Colon (tissue), 2 donors: ENCODE data around the gene P2RX7.

Experiments used
- FAIRE-seq: peaks from 2 replicates; lab custom pipeline; 2012; peaks lifted over from hg19 to GRCh38; lab: Jason Lieb, UNC
- donor health status: control.
- donor health status: control.

Gene P2RX7

DNA sequence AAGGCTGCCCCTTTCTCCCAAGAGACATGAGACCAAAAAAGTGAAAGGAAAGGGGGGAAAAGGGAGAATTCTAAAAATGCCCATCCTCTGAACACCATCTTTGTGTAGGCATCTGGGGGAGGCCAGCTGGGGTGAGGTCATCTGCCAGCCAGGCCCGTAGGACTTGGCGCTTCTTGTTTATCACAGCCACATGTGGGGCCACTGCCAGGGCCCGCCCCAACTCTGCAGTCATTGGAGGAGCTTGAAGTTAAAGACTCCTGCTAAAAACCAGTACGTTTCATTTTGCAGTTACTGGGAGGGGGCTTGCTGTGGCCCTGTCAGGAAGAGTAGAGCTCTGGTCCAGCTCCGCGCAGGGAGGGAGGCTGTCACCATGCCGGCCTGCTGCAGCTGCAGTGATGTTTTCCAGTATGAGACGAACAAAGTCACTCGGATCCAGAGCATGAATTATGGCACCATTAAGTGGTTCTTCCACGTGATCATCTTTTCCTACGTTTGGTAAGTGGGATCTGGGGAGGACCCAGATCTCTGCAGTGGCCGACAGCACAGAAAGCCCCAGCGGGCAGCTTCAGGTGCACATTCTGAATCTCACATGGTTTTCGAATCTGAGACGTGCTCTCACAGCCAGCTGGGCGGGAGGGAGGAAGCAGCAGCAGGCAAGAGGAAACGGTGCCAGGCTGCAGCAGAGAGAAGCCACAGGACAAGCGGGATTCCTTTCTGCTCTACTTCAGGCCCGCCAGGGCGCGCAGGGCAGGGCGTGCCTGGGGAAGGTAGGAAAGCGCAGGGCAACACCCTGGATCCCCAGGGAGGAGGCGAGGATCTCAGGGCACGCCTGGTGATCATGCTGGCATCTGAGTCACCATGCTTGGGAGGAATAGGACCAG is at the start of gene P2RX7:
Gene P2RX7 (plus strand): TSS at position 276 of the 881 bp plus-strand sequence. CDS start 95 bp downstream, at position 371.
- no peak for FAIRE-seq

GRCh38 chr12:121084229-121084628 is 48.4 kb upstream of the P2RX7 start:
- FAIRE-seq: no peak

GRCh38 chr12:121085069-121085468 is 47.6 kb upstream of the P2RX7 start:
- no peak for FAIRE-seq

- no peak for FAIRE-seq
Observed at GRCh38 chr12:121085506-121086353, 46.9 kb upstream of the P2RX7 start.

- FAIRE-seq: no peak
Observed at GRCh38 chr12:121086781-121087295, 45.8 kb upstream of the P2RX7 start.

DNA sequence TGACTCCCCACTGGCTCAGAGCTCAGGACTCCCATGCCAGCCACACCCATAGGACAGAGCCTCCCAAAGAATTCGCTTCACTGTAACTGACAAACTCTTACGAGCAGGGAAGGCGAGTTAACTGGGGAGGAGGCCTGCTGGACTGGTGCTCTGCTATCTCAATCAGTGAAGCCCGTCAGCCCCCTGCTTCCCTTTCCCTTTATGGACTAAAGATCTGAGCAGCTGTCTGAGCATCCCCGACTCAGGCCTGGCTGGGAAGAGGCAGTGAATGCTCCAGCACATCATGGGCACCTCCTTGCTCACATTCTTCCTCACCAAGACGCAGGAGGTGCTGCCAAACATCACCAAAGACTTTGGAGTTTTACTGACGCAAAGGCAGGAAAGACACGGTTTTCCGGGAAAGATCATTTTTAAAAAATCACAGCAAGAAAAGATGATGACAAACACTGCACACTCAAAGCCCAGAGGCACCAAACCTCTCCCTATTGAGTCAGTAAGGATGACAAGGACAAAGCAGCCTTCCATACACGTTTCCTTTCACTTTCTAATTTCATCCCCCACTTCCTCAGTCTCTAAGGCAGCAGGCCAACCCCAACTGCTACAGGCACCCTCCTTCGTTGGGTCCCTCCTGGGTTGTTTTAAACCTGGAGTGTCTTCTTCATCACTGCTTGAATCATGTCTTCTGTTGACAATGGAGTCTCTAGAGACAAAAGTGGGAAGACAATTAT is 45.0 kb upstream of the P2RX7 start:
- FAIRE-seq: no peak

- no peak for FAIRE-seq
Observed at GRCh38 chr12:121088195-121088585, 44.5 kb upstream of the P2RX7 start.

DNA sequence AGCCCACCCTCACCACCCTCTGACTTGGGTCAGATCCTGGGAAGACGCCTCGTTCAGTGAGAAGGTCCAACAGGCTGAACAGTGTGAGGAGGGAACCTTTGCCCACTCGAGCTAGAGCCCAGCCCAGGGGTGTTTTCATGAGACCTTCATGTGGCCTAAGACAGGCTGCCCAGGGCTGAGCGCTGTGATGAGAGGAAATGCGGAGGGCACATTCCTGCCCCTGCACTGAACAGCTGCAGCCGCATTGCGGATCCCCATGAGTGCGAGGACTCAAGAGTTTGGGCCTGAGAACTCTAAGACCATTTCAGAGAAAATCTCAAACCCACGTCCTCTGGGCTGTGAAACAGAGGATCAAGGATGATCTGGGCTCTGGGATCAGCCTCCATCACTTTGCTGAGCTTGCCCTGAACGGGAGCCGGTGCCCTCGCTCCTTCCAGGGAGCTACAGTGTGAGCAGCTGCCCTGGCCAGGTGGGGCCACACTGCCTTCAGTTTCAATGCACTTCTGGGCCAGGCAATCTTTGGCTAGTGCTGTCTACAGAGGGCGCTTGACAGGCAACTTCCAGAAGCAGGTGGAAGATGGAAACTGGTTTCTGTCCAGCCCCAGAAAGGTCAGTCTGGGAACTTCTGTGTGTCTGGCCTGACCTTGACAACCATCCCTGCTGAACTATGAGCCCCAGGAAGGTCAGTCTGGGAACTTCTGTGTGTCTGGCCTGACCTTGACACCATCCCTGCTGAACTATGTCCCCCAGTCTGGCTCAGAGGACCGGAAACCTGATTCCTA is 43.5 kb upstream of the P2RX7 start:
- FAIRE-seq: no peak

GRCh38 chr12:121089813-121090430 is 42.8 kb upstream of the P2RX7 start:
- FAIRE-seq: no peak

- no peak for FAIRE-seq
Observed at GRCh38 chr12:121090586-121091514, 41.8 kb upstream of the P2RX7 start.

GRCh38 chr12:121092034-121092433 is 40.6 kb upstream of the P2RX7 start:
- FAIRE-seq: no peak

- FAIRE-seq: no peak
Observed at GRCh38 chr12:121093487-121093891, 39.2 kb upstream of the P2RX7 start.

DNA sequence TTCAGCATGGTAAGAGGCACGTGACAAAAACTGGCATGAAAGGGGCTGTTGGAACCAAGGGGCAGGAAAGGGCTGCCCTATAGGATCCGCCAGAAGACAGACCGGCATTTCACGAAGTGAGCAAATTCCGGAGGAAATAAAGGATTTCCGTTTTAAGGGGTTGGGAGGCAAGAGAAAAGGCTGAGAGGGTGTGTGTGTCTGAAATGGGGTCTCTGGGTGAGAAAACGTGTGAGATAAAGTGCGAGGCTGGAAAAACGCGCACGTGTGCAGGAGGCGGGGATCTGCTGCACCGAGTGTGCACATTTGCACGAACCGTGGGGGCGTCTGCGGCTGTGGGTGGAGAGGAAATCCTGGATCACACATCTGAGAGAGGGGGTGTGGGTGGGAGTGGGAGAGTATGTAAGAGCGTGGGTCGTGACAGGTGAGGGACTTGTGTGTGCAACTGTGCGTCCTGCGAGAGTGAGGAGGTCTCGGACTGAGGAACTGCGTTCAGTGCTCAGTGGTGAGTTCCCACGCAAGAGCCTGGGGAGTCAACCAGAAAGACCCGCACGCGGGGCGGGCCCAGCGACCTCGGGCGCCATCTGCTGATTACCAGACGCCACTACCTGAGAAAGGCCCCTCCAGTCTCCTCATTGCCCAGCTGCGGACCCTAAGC is 37.0 kb upstream of the P2RX7 start:
- FAIRE-seq: no peak

DNA sequence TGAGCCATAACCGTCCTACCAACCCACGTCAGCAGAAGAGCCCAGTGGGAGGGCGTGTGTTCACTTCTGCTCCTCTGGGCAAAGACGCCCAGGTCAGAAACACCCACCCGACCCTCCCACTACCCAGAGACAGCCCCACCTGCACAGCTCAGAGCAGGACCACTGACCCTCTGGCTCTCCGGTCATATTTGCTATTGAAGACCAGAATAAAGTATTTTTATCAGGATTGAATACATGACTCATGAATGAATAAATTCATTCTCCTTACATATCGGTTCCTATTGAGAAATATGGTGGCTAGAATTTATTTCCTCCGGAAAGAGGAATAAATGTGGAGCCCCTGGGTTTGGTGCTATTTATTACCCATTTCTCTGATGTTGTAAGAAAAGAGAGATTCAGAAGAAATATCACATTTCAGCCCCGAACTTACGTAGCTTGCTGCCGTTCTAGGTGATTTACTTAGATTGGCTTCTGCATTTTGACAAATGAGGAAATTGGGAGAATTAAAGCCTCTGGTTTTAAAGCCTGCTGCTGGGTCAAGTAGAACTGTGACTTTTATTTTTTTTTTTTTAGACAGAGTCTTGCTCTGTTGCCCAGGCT is 36.4 kb upstream of the P2RX7 start:
- FAIRE-seq: no peak

GRCh38 chr12:121099779-121100178 is 32.9 kb upstream of the P2RX7 start:
- no peak for FAIRE-seq

DNA sequence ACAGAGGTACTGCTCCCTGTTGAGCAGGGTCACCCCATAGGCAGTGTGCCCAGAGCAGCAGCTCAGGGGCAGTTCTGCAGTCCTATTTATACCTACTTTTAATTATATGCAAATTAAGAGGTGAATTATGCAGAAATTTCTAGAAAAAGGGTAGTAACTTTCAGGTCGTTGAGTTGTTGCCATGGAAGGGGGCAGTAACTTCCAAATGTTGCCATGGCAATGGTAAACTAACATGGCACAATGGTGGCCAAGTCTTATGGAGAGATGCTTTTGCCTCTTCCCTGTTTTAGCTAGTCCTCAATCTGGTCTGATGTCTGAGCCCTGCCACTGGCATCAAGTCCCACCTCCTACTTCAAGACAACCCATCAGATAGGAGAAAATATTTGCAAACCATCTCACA is 30.4 kb upstream of the P2RX7 start:
- no peak for FAIRE-seq

- no peak for FAIRE-seq
Observed at GRCh38 chr12:121107681-121108080, 25.0 kb upstream of the P2RX7 start.

GRCh38 chr12:121108492-121108891 is 24.2 kb upstream of the P2RX7 start:
- no peak for FAIRE-seq
